GM06990 (cell line): ENCODE measurements around the gene ZFYVE19.

Experiments used
- DNase-seq: peaks from one replicate; pipeline ENCODE4 v3.0.0-alpha.2; 2011; ENCODE audit not compliant: insufficient read length; ENCODE audit errors: extremely low read depth
- H3K27me3 ChIP-seq: replicated peaks from 2 replicates; pipeline ENCODE4 v1.6.0; 2011; ENCODE audit warnings: low read length; ENCODE audit not compliant: control insufficient read depth, insufficient read depth
- H3K36me3 ChIP-seq: 2 replicates; pipeline ENCODE4 v1.5.1; 2011; ENCODE audit warnings: low read length; ENCODE audit not compliant: control insufficient read depth, insufficient read depth
- H3K4me3 ChIP-seq: replicated peaks from 2 replicates; pipeline ENCODE4 v1.5.1; 2011; ENCODE audit warnings: low read depth, mild to moderate bottlenecking, control low read depth, low read length
- CTCF ChIP-seq: IDR thresholded peaks from 2 replicates; pipeline ENCODE4 v1.5.1; 2011; ENCODE audit warnings: low read length, control low read depth, mild to moderate bottlenecking, inconsistent platforms; ENCODE audit not compliant: insufficient read depth, poor library complexity, severe bottlenecking

Gene ZFYVE19

GRCh38 chr15:40830884-40831283 lies 24.0 kb downstream of the ZFYVE19 start:
- H3K36me3 ChIP-seq = no peaks in the 10 kb centered on the region
- no peak for DNase-seq
- H3K27me3 ChIP-seq = no peaks in the 10 kb centered on the region
- no peak for TF ChIP-seq CTCF
- no peak overlapping the region for H3K4me3 ChIP-seq

GRCh38 chr15:40831861-40832260 lies 25.0 kb downstream of the ZFYVE19 start:
- Histone ChIP-seq H3K27me3 (no peaks in the 10 kb centered on the region), H3K4me3 (no peak overlapping the region), H3K36me3 (no peaks in the 10 kb centered on the region)
- no peak for TF ChIP-seq CTCF
- DNase-seq = no peak

- no peaks in the 10 kb centered on the region for H3K36me3 ChIP-seq
- DNase-seq = no peak
- H3K4me3 ChIP-seq = no peak overlapping the region
- H3K27me3 ChIP-seq = no peaks in the 10 kb centered on the region
- TF ChIP-seq CTCF = no peak
Observed at GRCh38 chr15:40832903-40833302, 26.0 kb downstream of the ZFYVE19 start.

GRCh38 chr15:40836020-40836419 lies 29.1 kb downstream of the ZFYVE19 start:
- Histone ChIP-seq H3K4me3 (no peak overlapping the region), H3K27me3 (no peaks in the 10 kb centered on the region), H3K36me3 (no peaks in the 10 kb centered on the region)
- DNase-seq = no peak
- TF ChIP-seq CTCF = no peak

GRCh38 chr15:40838756-40839155 lies 31.9 kb downstream of the ZFYVE19 start:
- H3K36me3 ChIP-seq = no peaks in the 10 kb centered on the region
- no peaks in the 10 kb centered on the region; the same call in 1 of the 2 replicates for H3K27me3 ChIP-seq
- no peak for TF ChIP-seq CTCF
- DNase-seq = no peak
- no peak overlapping the region for H3K4me3 ChIP-seq

- no peak for DNase-seq
- Histone ChIP-seq H3K4me3 (no peak overlapping the region), H3K27me3 (no peaks in the 10 kb centered on the region; the same call in 1 of the 2 replicates), H3K36me3 (no peaks in the 10 kb centered on the region)
- TF ChIP-seq CTCF = no peak
Observed at GRCh38 chr15:40841741-40842140, 34.9 kb downstream of the ZFYVE19 start.
